ENCODE results near the gene SLC25A47. TPM values are rescaled to one million over a fixed set of nuclear protein-coding genes. Genes with fewer than 3 reads are reported as not detected.

The SLC25A47 gene
- total and polyA plus RNA-seq, 8 donors, result 0.07 to 0.28 (median 0.12) TPM; not detected in 4

GRCh38 chr14:100332071-100332639, 9.0 kb downstream of the SLC25A47 start:
- peak in 1 of 6 donors; percentile 58 for DNase-seq
- intact Hi-C loops (cut with DNase I), result no loop called here

GRCh38 chr14:100332797-100333196, 9.7 kb downstream of the SLC25A47 start:
- Histone ChIP-seq H3K4me1 (no peaks in the 10 kb centered on the region), H3K36me3 (peaks cover 0 to 16% (median 3%) of the 10 kb centered on the region in 3 donors), H3K9me3 (no peaks in the 10 kb centered on the region), H3K27ac (no peak overlapping the region), H3K27me3 (no peaks in the 10 kb centered on the region), H3K4me3 (no peak overlapping the region)
- peak in 3 of 4 donors; percentile 6 to 59 (median 57) for ATAC-seq
- intact Hi-C loops (cut with DNase I), result no loop called here
- WGBS, 2 donors, result 87 to 88% methylated on average over 8 of the region's 8 CpGs
- FAIRE-seq, result no peak
- TF ChIP-seq CTCF (IDR thresholded peaks at IDR 0.05), result no peak
- DNase-seq, result peak in 1 of 6 donors; percentile 46

More at GRCh38 chr14:100332071-100332639, 9.0 kb downstream of the SLC25A47 start:
- H3K36me3 ChIP-seq, result peaks cover 0 to 10% (median 3%) of the 10 kb centered on the region in 3 donors
- no peak overlapping the region for H3K4me3 ChIP-seq
- H3K9me3 ChIP-seq, result no peaks in the 10 kb centered on the region
- H3K4me1 ChIP-seq, result no peaks in the 10 kb centered on the region
- no peak for ATAC-seq
- H3K27ac ChIP-seq, result no peak overlapping the region
- no peaks in the 10 kb centered on the region for H3K27me3 ChIP-seq
- WGBS, 2 donors, result 77 to 83% methylated on average over 11 of the region's 11 CpGs
- no peak for FAIRE-seq
- no peak for TF ChIP-seq CTCF (IDR thresholded peaks at IDR 0.05)

- no peak for ATAC-seq
- intact Hi-C loops (cut with DNase I), result no loop called here
- Histone ChIP-seq H3K9me3 (no peaks in the 10 kb centered on the region), H3K4me1 (no peaks in the 10 kb centered on the region), H3K27ac (no peak overlapping the region), H3K4me3 (no peak overlapping the region), H3K36me3 (peaks cover 0 to 17% (median 3%) of the 10 kb centered on the region in 3 donors), H3K27me3 (no peaks in the 10 kb centered on the region)
- TF ChIP-seq CTCF (IDR thresholded peaks at IDR 0.05), result no peak
- no peak for FAIRE-seq
- 92 to 93% methylated on average over 8 of the region's 8 CpGs for WGBS, 2 donors
- DNase-seq, result peak in 1 of 6 donors; percentile 41
These were observed 10.2 kb downstream of the SLC25A47 start for GRCh38 chr14:100333311-100333710.

GRCh38 chr14:100333827-100334226, 10.7 kb downstream of the SLC25A47 start:
- no peak overlapping the region for H3K4me3 ChIP-seq
- 80 to 87% methylated on average over 7 of the region's 7 CpGs for WGBS, 2 donors
- intact Hi-C loops (cut with DNase I), result no loop called here
- DNase-seq (peak in 1 of 6 donors; percentile 20), FAIRE-seq (no peak), ATAC-seq (no peak)
- no peaks in the 10 kb centered on the region for H3K9me3 ChIP-seq
- no peak overlapping the region for H3K27ac ChIP-seq
- TF ChIP-seq CTCF (IDR thresholded peaks at IDR 0.05), result no peak
- H3K36me3 ChIP-seq, result peaks cover 0 to 17% (median 3%) of the 10 kb centered on the region in 3 donors
- H3K27me3 ChIP-seq, result no peaks in the 10 kb centered on the region
- H3K4me1 ChIP-seq, result no peaks in the 10 kb centered on the region

- WGBS, 2 donors, result 90 to 91% methylated on average over 12 of the region's 12 CpGs
- TF ChIP-seq CTCF (IDR thresholded peaks at IDR 0.05), result no peak
- Histone ChIP-seq H3K27me3 (no peaks in the 10 kb centered on the region), H3K9me3 (no peaks in the 10 kb centered on the region), H3K4me1 (no peaks in the 10 kb centered on the region), H3K4me3 (no peak overlapping the region), H3K27ac (no peak overlapping the region), H3K36me3 (peaks cover 0 to 17% (median 3%) of the 10 kb centered on the region in 3 donors)
- intact Hi-C loops (cut with DNase I), result no loop called here
- DNase-seq, result peak in 2 of 6 donors; percentile 27 to 50
- no peak for FAIRE-seq
- ATAC-seq, result no peak
These were observed 11.8 kb downstream of the SLC25A47 start for GRCh38 chr14:100334904-100335303.
